Neural progenitor cell (in vitro differentiated cells): ENCODE data around the gene TCF7. TPM values are rescaled to one million over a fixed set of nuclear protein-coding genes. Genes with fewer than 3 reads are reported as not detected.

ENCODE experiments used
- DNase-seq: peaks from one replicate; pipeline ENCODE4 v3.0.0-alpha.2; 2016; ENCODE audit warnings: low spot score
- H2AFZ ChIP-seq: fragments of 200-600 bp; sonication (generic); replicated peaks from 2 replicates; pipeline ENCODE4 v1.6.1; 2016; ENCODE audit warnings: antibody characterized with exemption
- H3F3A ChIP-seq: fragments of 200-600 bp; sonication (generic); 2 replicates; pipeline ENCODE4 v1.6.1; 2016; ENCODE audit warnings: antibody characterized with exemption, low read depth
- H3K27ac ChIP-seq: fragments of 200-600 bp; sonication (generic); 2 replicates; pipeline ENCODE4 v1.5.1; 2016; ENCODE audit warnings: mild to moderate bottlenecking
- H3K27me3 ChIP-seq: fragments of 200-600 bp; sonication (generic); 2 replicates; pipeline ENCODE4 v1.6.1; 2016; ENCODE audit warnings: mild to moderate bottlenecking, moderate library complexity
- H3K36me3 ChIP-seq: fragments of 200-600 bp; sonication (generic); 2 replicates; pipeline ENCODE4 v1.5.1; 2016
- H3K4me1 ChIP-seq: fragments of 200-600 bp; sonication (generic); 2 replicates; pipeline ENCODE4 v1.6.1; 2016; ENCODE audit warnings: mixed run types
- H3K4me2 ChIP-seq: fragments of 200-600 bp; sonication (generic); 2 replicates; pipeline ENCODE4 v1.6.1; 2016
- H3K4me3 ChIP-seq: fragments of 200-600 bp; sonication (generic); 2 replicates; pipeline ENCODE4 v1.5.1; 2016
- H3K79me2 ChIP-seq: fragments of 200-600 bp; sonication (generic); 2 replicates; pipeline ENCODE4 v1.6.1; 2016; ENCODE audit warnings: low read depth
- H3K9ac ChIP-seq: fragments of 200-600 bp; sonication (generic); 2 replicates; pipeline ENCODE4 v1.6.1; 2016
- H3K9me3 ChIP-seq: fragments of 200-600 bp; sonication (generic); 2 replicates; pipeline ENCODE4 v1.5.1; 2016; ENCODE audit warnings: low read depth
- H4K20me1 ChIP-seq: fragments of 200-600 bp; sonication (generic); 2 replicates; pipeline ENCODE4 v1.6.1; 2016; ENCODE audit warnings: low read depth
- H3K27ac Mint-ChIP-seq: 3 replicates; pipeline ENCODE4 v1.8.0; 2021; ENCODE audit warnings: mixed read lengths
- H3K27me3 Mint-ChIP-seq: 2 replicates; pipeline ENCODE4 v1.8.0; 2022; ENCODE audit warnings: low read depth, mild to moderate bottlenecking, inconsistent platforms, moderate library complexity, mixed read lengths; ENCODE audit not compliant: insufficient read depth
- H3K36me3 Mint-ChIP-seq: 3 replicates; pipeline ENCODE4 v1.8.0; 2021; ENCODE audit warnings: mixed read lengths
- H3K4me1 Mint-ChIP-seq: 3 replicates; pipeline ENCODE4 v1.8.0; 2021; ENCODE audit warnings: mixed read lengths
- H3K4me3 Mint-ChIP-seq: 3 replicates; pipeline ENCODE4 v1.8.0; 2021; ENCODE audit warnings: mild to moderate bottlenecking, moderate library complexity, mixed read lengths
- H3K9me3 Mint-ChIP-seq: 3 replicates; pipeline ENCODE4 v1.8.0; 2020; ENCODE audit warnings: mixed read lengths
- EZH2 ChIP-seq: fragments of 200-600 bp; sonication (generic); IDR thresholded peaks from 2 replicates; pipeline ENCODE4 v1.6.1; 2017; ENCODE audit warnings: antibody characterized with exemption, mild to moderate bottlenecking, moderate library complexity
- EZH2phosphoT487 ChIP-seq: fragments of 200-600 bp; sonication (generic); IDR thresholded peaks from 2 replicates; pipeline ENCODE4 v1.6.1; 2017; ENCODE audit warnings: antibody characterized with exemption
- total RNA-seq: library from RNA; depleted of rRNA; stranded (reverse); fragments of >200 nt; gene quantifications from 2 replicates; pipeline ENCODE4 v1.2.3, GENCODE V29; 2015; ENCODE audit warnings: low replicate concordance
- TF ChIP-seq, protein P1 (sequence below): fragments of 200-600 bp; sonication (generic); IDR thresholded peaks from 2 replicates; pipeline ENCODE4 v1.5.1; 2017; ENCODE audit warnings: antibody characterized with exemption, mild to moderate bottlenecking

The TCF7 gene
- total RNA-seq, 1 donor from 2014 or later, result 0.73 TPM

DNA sequence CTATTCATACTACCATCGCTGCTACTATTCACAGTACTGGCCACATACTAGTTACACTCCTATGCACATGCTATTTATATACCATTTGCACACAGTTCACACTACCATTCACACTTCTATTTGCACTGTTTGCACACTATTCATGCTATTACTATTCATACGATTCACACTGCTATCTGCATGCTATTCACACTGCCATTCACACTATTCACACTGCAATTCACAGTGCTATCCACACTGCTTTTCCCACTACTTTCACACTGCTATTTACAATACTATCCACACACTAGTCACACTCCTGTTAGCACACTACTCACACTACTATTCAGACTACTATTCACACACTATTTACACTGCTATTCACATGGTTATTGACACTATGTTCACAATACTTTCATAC is 39.4 kb upstream of the TCF7 start:
- DNase-seq, result no peak
- no peak overlapping the region for H2AFZ ChIP-seq
- peaks cover 13% of the 10 kb centered on the region for H3K4me1 Mint-ChIP-seq
- H3K27ac ChIP-seq, result no peak overlapping the region
- no peaks in the 10 kb centered on the region for H3K36me3 ChIP-seq
- no peak overlapping the region for H3K4me3 Mint-ChIP-seq
- no peak overlapping the region for H3K27ac Mint-ChIP-seq
- peaks cover 12% of the 10 kb centered on the region for H3K27me3 Mint-ChIP-seq
- H3K79me2 ChIP-seq, result no peaks in the 10 kb centered on the region
- peaks cover 29% of the 10 kb centered on the region for H3K27me3 ChIP-seq
- TF ChIP-seq, protein P1, sequence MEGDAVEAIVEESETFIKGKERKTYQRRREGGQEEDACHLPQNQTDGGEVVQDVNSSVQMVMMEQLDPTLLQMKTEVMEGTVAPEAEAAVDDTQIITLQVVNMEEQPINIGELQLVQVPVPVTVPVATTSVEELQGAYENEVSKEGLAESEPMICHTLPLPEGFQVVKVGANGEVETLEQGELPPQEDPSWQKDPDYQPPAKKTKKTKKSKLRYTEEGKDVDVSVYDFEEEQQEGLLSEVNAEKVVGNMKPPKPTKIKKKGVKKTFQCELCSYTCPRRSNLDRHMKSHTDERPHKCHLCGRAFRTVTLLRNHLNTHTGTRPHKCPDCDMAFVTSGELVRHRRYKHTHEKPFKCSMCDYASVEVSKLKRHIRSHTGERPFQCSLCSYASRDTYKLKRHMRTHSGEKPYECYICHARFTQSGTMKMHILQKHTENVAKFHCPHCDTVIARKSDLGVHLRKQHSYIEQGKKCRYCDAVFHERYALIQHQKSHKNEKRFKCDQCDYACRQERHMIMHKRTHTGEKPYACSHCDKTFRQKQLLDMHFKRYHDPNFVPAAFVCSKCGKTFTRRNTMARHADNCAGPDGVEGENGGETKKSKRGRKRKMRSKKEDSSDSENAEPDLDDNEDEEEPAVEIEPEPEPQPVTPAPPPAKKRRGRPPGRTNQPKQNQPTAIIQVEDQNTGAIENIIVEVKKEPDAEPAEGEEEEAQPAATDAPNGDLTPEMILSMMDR, result no peak
- no peak for TF ChIP-seq EZH2
- TF ChIP-seq EZH2phosphoT487, result no peak
- no peaks in the 10 kb centered on the region for H3F3A ChIP-seq
- no peak overlapping the region for H3K4me2 ChIP-seq
- H4K20me1 ChIP-seq, result no peaks in the 10 kb centered on the region
- H3K9ac ChIP-seq, result no peak overlapping the region
- no peak overlapping the region for H3K4me3 ChIP-seq
- H3K36me3 Mint-ChIP-seq, result no peaks in the 10 kb centered on the region
- peaks cover 4% of the 10 kb centered on the region for H3K9me3 Mint-ChIP-seq
- H3K4me1 ChIP-seq, result peaks cover 4% of the 10 kb centered on the region
- H3K9me3 ChIP-seq, result no peaks in the 10 kb centered on the region

DNA sequence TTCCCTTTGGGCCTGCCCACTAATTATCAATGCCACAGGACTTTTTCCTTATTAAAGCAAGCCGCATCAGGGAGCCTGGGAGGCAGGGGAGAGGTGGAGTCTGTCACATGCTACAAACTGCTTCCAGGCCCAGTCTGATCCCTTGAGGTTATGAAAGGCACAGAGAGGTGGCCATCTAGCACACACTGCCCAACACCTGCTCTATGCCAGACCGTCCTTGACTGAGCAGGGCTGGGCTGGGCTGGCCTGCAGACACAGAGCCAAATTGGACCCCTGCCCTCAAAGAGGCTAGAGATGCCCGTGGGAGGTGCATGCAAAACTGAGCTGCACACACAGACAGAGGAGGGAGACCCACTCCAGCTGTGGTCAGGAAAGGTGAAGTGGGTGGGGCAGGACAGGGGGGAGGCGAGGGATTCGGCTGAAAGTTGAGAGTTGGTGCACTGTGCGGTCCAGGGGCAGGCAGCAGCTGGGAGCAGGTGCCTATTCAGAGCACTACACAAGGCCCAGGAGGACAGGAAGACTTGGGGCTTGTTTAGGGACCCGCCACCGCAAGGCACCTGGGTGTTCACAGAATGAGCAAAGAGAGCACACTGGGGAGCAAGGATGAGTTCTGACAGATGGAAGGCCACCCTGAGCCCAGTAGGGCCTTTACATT is 36.4 kb upstream of the TCF7 start:
- H3K4me3 ChIP-seq, result no peak overlapping the region
- no peaks in the 10 kb centered on the region for H3K9me3 ChIP-seq
- H3K9ac ChIP-seq, result no peak overlapping the region
- no peaks in the 10 kb centered on the region for H4K20me1 ChIP-seq
- Mint-ChIP-seq H3K27ac (no peak overlapping the region), H3K9me3 (no peaks in the 10 kb centered on the region), H3K4me1 (no peaks in the 10 kb centered on the region), H3K4me3 (no peak overlapping the region), H3K36me3 (no peaks in the 10 kb centered on the region), H3K27me3 (peaks cover 11% of the 10 kb centered on the region)
- TF ChIP-seq EZH2 (no peak), EZH2phosphoT487 (no peak)
- TF ChIP-seq, protein P1, result no peak
- H3K27me3 ChIP-seq, result no peaks in the 10 kb centered on the region
- DNase-seq, result no peak
- no peaks in the 10 kb centered on the region for H3K4me1 ChIP-seq
- H3K4me2 ChIP-seq, result no peak overlapping the region
- no peaks in the 10 kb centered on the region for H3K79me2 ChIP-seq
- no peaks in the 10 kb centered on the region for H3F3A ChIP-seq
- no peak overlapping the region for H2AFZ ChIP-seq
- no peaks in the 10 kb centered on the region for H3K36me3 ChIP-seq
- H3K27ac ChIP-seq, result no peak overlapping the region

- Histone ChIP-seq H3K27ac (no peak overlapping the region), H3K4me1 (no peaks in the 10 kb centered on the region), H3K36me3 (no peaks in the 10 kb centered on the region), H4K20me1 (no peaks in the 10 kb centered on the region), H3K9ac (no peak overlapping the region), H3K4me2 (no peak overlapping the region), H3F3A (no peaks in the 10 kb centered on the region), H3K27me3 (no peaks in the 10 kb centered on the region), H2AFZ (no peak overlapping the region), H3K4me3 (no peak overlapping the region), H3K9me3 (no peaks in the 10 kb centered on the region), H3K79me2 (no peaks in the 10 kb centered on the region)
- no peak for DNase-seq
- Mint-ChIP-seq H3K4me3 (no peak overlapping the region), H3K27me3 (peaks cover 15% of the 10 kb centered on the region), H3K9me3 (no peaks in the 10 kb centered on the region), H3K4me1 (no peaks in the 10 kb centered on the region), H3K36me3 (no peaks in the 10 kb centered on the region), H3K27ac (no peak overlapping the region)
- TF ChIP-seq EZH2phosphoT487 (no peak), EZH2 (no peak)
- TF ChIP-seq, protein P1, result no peak
Measured at GRCh38 chr5:134079748-134080581, 34.5 kb upstream of the TCF7 start.
